Measurements from ENCODE around the gene CCDC6.
"Not testable (repeated sequence)": the region's sequence is repeated elsewhere in the genome, so short reads cannot be mapped to it uniquely, and the experiment has no call there.

The CCDC6 gene

GRCh38 chr10:59906417-59907202 is at the start of gene CCDC6:
TSS of gene CCDC6 (minus strand) at chr10:59906556. CDS start at chr10:59906424, 132 bp downstream.
- Mint-ChIP-seq H3K27me3 (ENCODE audit: low read depth) (no peaks in the 10 kb centered on the region), H3K9me3 (peaks cover 4% of the 10 kb centered on the region), H3K4me1 (peaks cover 61% of the 10 kb centered on the region), H3K27ac (peak within 1 kb of the TSS; percentile 96 to 97 (median 97)), H3K36me3 (ENCODE audit: low read depth) (no peaks in the 10 kb centered on the region), H3K4me3 (peak within 1 kb of the TSS; percentile 97 to 99 (median 98))
- TF ChIP-seq, protein P1, sequence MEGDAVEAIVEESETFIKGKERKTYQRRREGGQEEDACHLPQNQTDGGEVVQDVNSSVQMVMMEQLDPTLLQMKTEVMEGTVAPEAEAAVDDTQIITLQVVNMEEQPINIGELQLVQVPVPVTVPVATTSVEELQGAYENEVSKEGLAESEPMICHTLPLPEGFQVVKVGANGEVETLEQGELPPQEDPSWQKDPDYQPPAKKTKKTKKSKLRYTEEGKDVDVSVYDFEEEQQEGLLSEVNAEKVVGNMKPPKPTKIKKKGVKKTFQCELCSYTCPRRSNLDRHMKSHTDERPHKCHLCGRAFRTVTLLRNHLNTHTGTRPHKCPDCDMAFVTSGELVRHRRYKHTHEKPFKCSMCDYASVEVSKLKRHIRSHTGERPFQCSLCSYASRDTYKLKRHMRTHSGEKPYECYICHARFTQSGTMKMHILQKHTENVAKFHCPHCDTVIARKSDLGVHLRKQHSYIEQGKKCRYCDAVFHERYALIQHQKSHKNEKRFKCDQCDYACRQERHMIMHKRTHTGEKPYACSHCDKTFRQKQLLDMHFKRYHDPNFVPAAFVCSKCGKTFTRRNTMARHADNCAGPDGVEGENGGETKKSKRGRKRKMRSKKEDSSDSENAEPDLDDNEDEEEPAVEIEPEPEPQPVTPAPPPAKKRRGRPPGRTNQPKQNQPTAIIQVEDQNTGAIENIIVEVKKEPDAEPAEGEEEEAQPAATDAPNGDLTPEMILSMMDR (IDR thresholded peaks at IDR 0.05; ENCODE audit: unreplicated experiment in 3 of 3) = peak; percentile 77 to 83 (median 80)

DNA sequence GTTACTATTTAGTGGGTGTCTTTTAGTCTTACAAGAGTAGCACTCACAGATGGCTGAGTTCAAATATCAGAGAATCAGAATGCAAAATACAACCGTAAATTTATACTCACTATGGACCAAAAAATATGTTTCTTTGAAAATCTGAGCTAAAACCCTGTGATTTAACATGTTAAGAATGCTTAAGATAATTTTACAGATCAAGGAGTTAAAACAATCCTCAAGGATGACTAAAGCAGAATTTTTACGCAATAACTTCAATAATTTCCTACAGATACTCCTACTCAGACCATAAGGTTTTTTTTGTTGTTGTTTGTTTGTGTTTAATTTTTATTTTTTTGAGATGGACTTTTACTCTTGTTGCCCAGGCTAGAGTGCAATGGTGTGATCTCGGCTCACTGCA is 47.9 kb upstream of the CCDC6 start:
- Mint-ChIP-seq H3K27ac (no peak overlapping the region), H3K27me3 (ENCODE audit: low read depth) (no peaks in the 10 kb centered on the region), H3K9me3 (no peaks in the 10 kb centered on the region), H3K4me1 (no peaks in the 10 kb centered on the region), H3K36me3 (ENCODE audit: low read depth) (no peaks in the 10 kb centered on the region), H3K4me3 (no peak overlapping the region)
- TF ChIP-seq, protein P1 (IDR thresholded peaks at IDR 0.05; ENCODE audit: unreplicated experiment in 3 of 3) = no peak

DNA sequence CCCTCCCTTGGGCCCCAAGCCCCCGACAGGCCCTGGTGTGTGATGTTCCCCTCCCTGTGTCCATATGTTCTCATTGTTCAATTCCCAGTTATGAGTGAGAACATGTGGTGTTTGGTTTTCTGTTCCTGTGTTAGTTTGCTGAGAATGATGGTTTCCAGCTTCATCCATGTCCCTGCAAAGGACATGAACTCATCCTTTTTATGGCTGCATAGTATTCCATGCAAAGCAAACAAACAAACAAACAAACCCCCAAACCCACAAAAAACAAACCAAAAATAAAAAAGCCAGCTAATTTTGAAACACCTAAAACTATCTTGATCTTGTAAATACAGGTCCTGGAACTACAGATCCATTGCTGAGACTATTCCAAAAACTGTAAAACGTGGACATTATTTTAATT is 47.4 kb upstream of the CCDC6 start:
- H3K27me3 Mint-ChIP-seq (ENCODE audit: low read depth); H3K27ac Mint-ChIP-seq; H3K4me3 Mint-ChIP-seq; H3K36me3 Mint-ChIP-seq (ENCODE audit: low read depth); H3K4me1 Mint-ChIP-seq; H3K9me3 Mint-ChIP-seq: not testable (repeated sequence)

GRCh38 chr10:59950105-59950504 is 43.7 kb upstream of the CCDC6 start:
- TF ChIP-seq, protein P1 (IDR thresholded peaks at IDR 0.05; ENCODE audit: unreplicated experiment in 3 of 3) = no peak
- Mint-ChIP-seq H3K4me1 (no peaks in the 10 kb centered on the region), H3K4me3 (no peak overlapping the region), H3K27me3 (ENCODE audit: low read depth) (no peaks in the 10 kb centered on the region), H3K9me3 (no peaks in the 10 kb centered on the region), H3K27ac (no peak overlapping the region), H3K36me3 (ENCODE audit: low read depth) (no peaks in the 10 kb centered on the region)

DNA sequence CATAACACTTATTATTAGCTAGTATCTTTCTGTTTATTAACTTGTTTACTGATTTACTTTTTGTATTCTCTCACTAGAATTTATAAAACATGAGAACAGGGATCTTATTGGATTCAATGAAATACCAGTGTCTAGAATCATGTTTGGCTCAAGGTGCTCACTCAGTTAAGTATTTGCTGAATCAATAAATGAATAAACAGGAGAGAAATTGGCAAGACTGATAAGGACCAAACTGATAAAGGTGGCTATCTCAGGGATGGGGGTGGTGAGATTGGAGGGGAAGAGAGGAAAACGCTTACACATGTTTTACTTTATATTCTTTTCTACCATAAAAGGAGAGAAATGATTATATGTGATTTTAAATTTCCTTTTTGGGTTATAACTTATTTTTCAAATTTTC is 43.3 kb upstream of the CCDC6 start:
- H3K9me3 Mint-ChIP-seq = no peaks in the 10 kb centered on the region
- no peaks in the 10 kb centered on the region for H3K4me1 Mint-ChIP-seq
- no peak overlapping the region for H3K4me3 Mint-ChIP-seq
- TF ChIP-seq, protein P1 (IDR thresholded peaks at IDR 0.05; ENCODE audit: unreplicated experiment in 3 of 3) = no peak
- H3K36me3 Mint-ChIP-seq (ENCODE audit: low read depth) = no peaks in the 10 kb centered on the region
- H3K27me3 Mint-ChIP-seq (ENCODE audit: low read depth) = no peaks in the 10 kb centered on the region
- no peak overlapping the region for H3K27ac Mint-ChIP-seq

DNA sequence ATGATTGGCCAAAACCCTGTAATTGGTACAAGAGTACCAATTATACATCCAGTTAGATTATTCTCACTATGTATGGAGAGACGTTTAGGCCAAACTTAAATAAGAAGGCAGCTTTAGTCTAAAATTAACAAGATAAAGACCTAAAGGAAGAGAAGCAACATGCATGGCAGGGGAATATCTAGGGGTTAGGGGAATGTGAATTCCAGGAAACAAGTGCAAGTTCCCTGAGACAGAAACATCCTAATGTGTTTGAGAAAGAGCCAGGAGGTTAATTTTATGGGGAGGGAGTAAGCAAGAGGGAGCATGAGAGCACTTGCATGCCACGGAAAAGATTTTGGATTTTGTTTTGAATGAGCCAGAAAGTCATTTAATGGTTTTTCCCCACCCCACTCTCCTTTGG is 39.6 kb upstream of the CCDC6 start:
- Mint-ChIP-seq H3K9me3 (no peaks in the 10 kb centered on the region), H3K4me3 (no peak overlapping the region), H3K4me1 (no peaks in the 10 kb centered on the region), H3K27ac (no peak overlapping the region), H3K36me3 (ENCODE audit: low read depth) (no peaks in the 10 kb centered on the region), H3K27me3 (ENCODE audit: low read depth) (peaks cover 4% of the 10 kb centered on the region)
- TF ChIP-seq, protein P1 (IDR thresholded peaks at IDR 0.05; ENCODE audit: unreplicated experiment in 3 of 3) = no peak

Data from nephron (organoid).